Ascending aorta (tissue), 2 donors: Measurements from ENCODE around the gene RLN3. TPM values are rescaled to one million over a fixed set of nuclear protein-coding genes. Genes with fewer than 3 reads are reported as not detected.
"Not testable (repeated sequence)": the region's sequence is repeated elsewhere in the genome, so short reads cannot be mapped to it uniquely, and the experiment has no call there.

Experiments used
- DNase-seq, 2 donors: peaks; one replicate each; pipeline ENCODE4 v3.0.0-alpha.2; 2019; ENCODE audit warnings: low spot score in 2 of 2
- H3K27ac ChIP-seq, 2 donors: fragments of 200-600 bp; sonication (generic); one replicate each; pipeline ENCODE4 v1.5.1; 2016 to 2017; ENCODE audit warnings: mild to moderate bottlenecking in 1 of 2
- H3K27me3 ChIP-seq: fragments of 200-600 bp; sonication (generic); one replicate; pipeline ENCODE4 v1.5.1; 2017
- H3K36me3 ChIP-seq, 2 donors: fragments of 200-600 bp; sonication (generic); one replicate each; pipeline ENCODE4 v1.5.1; 2016
- H3K4me1 ChIP-seq, 2 donors: fragments of 200-600 bp; sonication (generic); one replicate each; pipeline ENCODE4 v1.5.1; 2016 to 2017; ENCODE audit warnings: mild to moderate bottlenecking in 1 of 2
- H3K4me3 ChIP-seq, 2 donors: fragments of 200-600 bp; sonication (generic); one replicate each; pipeline ENCODE4 v1.5.1; 2016 to 2017; ENCODE audit warnings: mild to moderate bottlenecking in 1 of 2
- H3K9me3 ChIP-seq, 2 donors: fragments of 200-600 bp; sonication (generic); one replicate each; pipeline ENCODE4 v1.5.1; 2016
- CTCF ChIP-seq, 3 experiments: fragments of 200-600 bp in 2 of 3; fragments of 450-650 bp in 1 of 3; sonication (generic) in 2 of 3; IDR thresholded peaks; one replicate each; pipeline ENCODE4 v1.5.1; 2016 to 2019; ENCODE audit warnings: antibody characterized with exemption in 3 of 3, mild to moderate bottlenecking in 1 of 3, moderate library complexity in 1 of 3
- intact Hi-C: fragments of 100-400 bp; cut with DNase I; formaldehyde crosslinking; loops from one replicate; pipeline ENCODE4 v1.15.1; 2023
- total RNA-seq: library from RNA; depleted of rRNA; stranded (reverse); fragments of >200 nt; gene quantifications from one replicate; pipeline ENCODE4 v1.1.0, GENCODE V29; 2016

RLN3 gene
- total RNA-seq, 1 donor from 2014 or later = not detected

GRCh38 chr19:14019100-14019499 lies 8.8 kb upstream of the RLN3 start:
- intact Hi-C loops = no loop called here
- Histone ChIP-seq H3K4me3 (no peak overlapping the region), H3K9me3 (no peaks in the 10 kb centered on the region), H3K27ac (no peak overlapping the region), H3K27me3 (no peaks in the 10 kb centered on the region), H3K4me1 (no peaks in the 10 kb centered on the region), H3K36me3 (no peaks in the 10 kb centered on the region)
- no peak for TF ChIP-seq CTCF (IDR thresholded peaks at IDR 0.05)
- no peak for DNase-seq

- H3K9me3 ChIP-seq, H3K4me3 ChIP-seq, DNase-seq, H3K27ac ChIP-seq, H3K36me3 ChIP-seq, H3K27me3 ChIP-seq, H3K4me1 ChIP-seq, intact Hi-C loops: not testable (repeated sequence)
These were observed 8.2 kb upstream of the RLN3 start for GRCh38 chr19:14019739-14020138.

GRCh38 chr19:14021474-14021873 lies 6.5 kb upstream of the RLN3 start:
- intact Hi-C loops = no loop called here
- Histone ChIP-seq H3K4me3 (no peak overlapping the region), H3K9me3 (no peaks in the 10 kb centered on the region), H3K27me3 (no peaks in the 10 kb centered on the region), H3K36me3 (no peaks in the 10 kb centered on the region), H3K27ac (no peak overlapping the region), H3K4me1 (no peaks in the 10 kb centered on the region)
- TF ChIP-seq CTCF (IDR thresholded peaks at IDR 0.05) = no peak
- DNase-seq = no peak

- no peak for DNase-seq
- no peak for TF ChIP-seq CTCF (IDR thresholded peaks at IDR 0.05)
- Histone ChIP-seq H3K27me3 (no peaks in the 10 kb centered on the region), H3K36me3 (no peaks in the 10 kb centered on the region), H3K4me1 (no peaks in the 10 kb centered on the region), H3K27ac (no peak overlapping the region), H3K4me3 (no peak overlapping the region), H3K9me3 (no peaks in the 10 kb centered on the region)
- intact Hi-C loops = no loop called here
These were observed 5.5 kb upstream of the RLN3 start for GRCh38 chr19:14022469-14022868.

GRCh38 chr19:14023404-14024235 lies 4.3 kb upstream of the RLN3 start:
- no peak for DNase-seq
- intact Hi-C loops = no loop called here
- H3K4me1 ChIP-seq = no peaks in the 10 kb centered on the region

GRCh38 chr19:14026652-14027192 lies 1.2 kb upstream of the RLN3 start:
- H3K36me3 ChIP-seq, H3K4me1 ChIP-seq, intact Hi-C loops, DNase-seq, H3K4me3 ChIP-seq, H3K27me3 ChIP-seq, H3K9me3 ChIP-seq, H3K27ac ChIP-seq: not testable (repeated sequence)

More at GRCh38 chr19:14023404-14024235, 4.3 kb upstream of the RLN3 start:
- Histone ChIP-seq H3K27me3 (no peaks in the 10 kb centered on the region), H3K9me3 (no peaks in the 10 kb centered on the region), H3K27ac (peak overlapping the region in 1 of 2 donors; percentile 24), H3K36me3 (no peaks in the 10 kb centered on the region), H3K4me3 (no peak overlapping the region)
- TF ChIP-seq CTCF (IDR thresholded peaks at IDR 0.05) = peak; percentile 21 to 47 (median 36)
